Large intestine (tissue), 3 donors: Measurements from ENCODE around the gene DYRK2. TPM values are rescaled to one million over a fixed set of nuclear protein-coding genes. Genes with fewer than 3 reads are reported as not detected.

Experiments used
- DNase-seq, 2 donors: peaks; one replicate each; pipeline versions ENCODE4 v3.0.0 to v3.0.0-alpha.2; 2013
- H3K27ac ChIP-seq: one replicate; pipeline ENCODE4 v1.5.1; 2013; ENCODE audit warnings: low read length
- H3K27me3 ChIP-seq: 2 replicates; pipeline ENCODE4 v1.6.1; 2013; ENCODE audit warnings: low read length; ENCODE audit not compliant: control insufficient read depth, insufficient read depth
- H3K36me3 ChIP-seq: 2 replicates; pipeline ENCODE4 v1.6.1; 2013; ENCODE audit warnings: low read length; ENCODE audit not compliant: control insufficient read depth, insufficient read depth
- H3K4me1 ChIP-seq: one replicate; pipeline ENCODE4 v1.6.1; 2013; ENCODE audit warnings: low read length; ENCODE audit not compliant: control insufficient read depth, insufficient read depth
- H3K4me3 ChIP-seq: one replicate; pipeline ENCODE4 v1.5.1; 2013; ENCODE audit warnings: low read length
- H3K9me3 ChIP-seq: one replicate; pipeline ENCODE4 v1.6.1; 2013; ENCODE audit warnings: mild to moderate bottlenecking, low read depth, low read length, moderate library complexity; ENCODE audit not compliant: control insufficient read depth
- WGBS: methylation state at CpG from one replicate; pipeline ENCODE4 v1.1.5; 2013; ENCODE audit warnings: low lambda C conversion rate; ENCODE audit not compliant: insufficient coverage; 5-methylcytosine and 5-hydroxymethylcytosine counted together
- polyA plus RNA-seq: library from polyadenylated mRNA; unstranded; fragments of 120-200 nt; gene quantifications from one replicate; pipeline ENCODE4 v1.2.1, GENCODE V29; 2013

Gene DYRK2
- polyA plus RNA-seq, 1 donor = 62.7 TPM

- no peak overlapping the region for H3K27ac ChIP-seq
- no peaks in the 10 kb centered on the region for H3K36me3 ChIP-seq
- no peaks in the 10 kb centered on the region for H3K27me3 ChIP-seq
- DNase-seq = no peak
- H3K9me3 ChIP-seq = no peaks in the 10 kb centered on the region
- no peak overlapping the region for H3K4me3 ChIP-seq
- no peaks in the 10 kb centered on the region for H3K4me1 ChIP-seq
- WGBS = 83% methylated on average over 2 of the region's 6 CpGs
These were observed 50.4 kb downstream of the DYRK2 start for GRCh38 chr12:67698672-67699581.

- no peaks in the 10 kb centered on the region for H3K36me3 ChIP-seq
- H3K4me3 ChIP-seq = no peak overlapping the region
- H3K4me1 ChIP-seq = no peaks in the 10 kb centered on the region
- no peak overlapping the region for H3K27ac ChIP-seq
- H3K9me3 ChIP-seq = no peaks in the 10 kb centered on the region
- WGBS = no CpG with 5 or more reads among the region's 2 CpGs
- no peaks in the 10 kb centered on the region for H3K27me3 ChIP-seq
- no peak for DNase-seq
These were observed 52.6 kb downstream of the DYRK2 start for GRCh38 chr12:67701121-67701520.

GRCh38 chr12:67702136-67702535 is 53.6 kb downstream of the DYRK2 start:
- DNase-seq = no peak
- no CpG with 5 or more reads among the region's 1 CpG for WGBS
- H3K27ac ChIP-seq = no peak overlapping the region

GRCh38 chr12:67704071-67704470 is 55.5 kb downstream of the DYRK2 start:
- Histone ChIP-seq H3K27ac (no peak overlapping the region), H3K27me3 (no peaks in the 10 kb centered on the region), H3K4me3 (no peak overlapping the region), H3K9me3 (no peaks in the 10 kb centered on the region), H3K36me3 (no peaks in the 10 kb centered on the region), H3K4me1 (peaks cover 2% of the 10 kb centered on the region)
- WGBS = no CpG with 5 or more reads among the region's 4 CpGs
- no peak for DNase-seq

More at GRCh38 chr12:67702136-67702535, 53.6 kb downstream of the DYRK2 start:
- Histone ChIP-seq H3K4me3 (no peak overlapping the region), H3K27me3 (no peaks in the 10 kb centered on the region), H3K4me1 (peaks cover 2% of the 10 kb centered on the region), H3K9me3 (no peaks in the 10 kb centered on the region), H3K36me3 (no peaks in the 10 kb centered on the region)

- WGBS = 61% methylated on average over 4 of the region's 6 CpGs
- no peaks in the 10 kb centered on the region for H3K27me3 ChIP-seq
- no peak overlapping the region for H3K27ac ChIP-seq
- DNase-seq = no peak
- H3K4me3 ChIP-seq = no peak overlapping the region
- peaks cover 15% of the 10 kb centered on the region for H3K4me1 ChIP-seq
- H3K36me3 ChIP-seq = no peaks in the 10 kb centered on the region
- H3K9me3 ChIP-seq = no peaks in the 10 kb centered on the region
These were observed 57.1 kb downstream of the DYRK2 start for GRCh38 chr12:67705394-67706370.

GRCh38 chr12:67709367-67709954 is 60.9 kb downstream of the DYRK2 start:
- peak overlapping the region; percentile 96 for H3K27ac ChIP-seq
- H3K4me3 ChIP-seq = no peak overlapping the region

GRCh38 chr12:67710582-67710981 is 62.0 kb downstream of the DYRK2 start:
- Histone ChIP-seq H3K9me3 (no peaks in the 10 kb centered on the region), H3K27ac (peak overlapping the region; percentile 96), H3K36me3 (no peaks in the 10 kb centered on the region), H3K4me3 (peak overlapping the region; percentile 8), H3K4me1 (peaks cover 20% of the 10 kb centered on the region), H3K27me3 (no peaks in the 10 kb centered on the region)
- 20% methylated on average over 1 of the region's 3 CpGs for WGBS
- peak; percentile 95 to 98 for DNase-seq

More at GRCh38 chr12:67709367-67709954, 60.9 kb downstream of the DYRK2 start:
- Histone ChIP-seq H3K9me3 (no peaks in the 10 kb centered on the region), H3K36me3 (no peaks in the 10 kb centered on the region), H3K4me1 (peaks cover 20% of the 10 kb centered on the region), H3K27me3 (no peaks in the 10 kb centered on the region)
- no CpG with 5 or more reads among the region's 4 CpGs for WGBS
- DNase-seq = no peak

GRCh38 chr12:67712011-67712410 is 63.5 kb downstream of the DYRK2 start:
- Histone ChIP-seq H3K4me1 (peaks cover 18% of the 10 kb centered on the region), H3K4me3 (no peak overlapping the region), H3K27ac (no peak overlapping the region), H3K36me3 (no peaks in the 10 kb centered on the region), H3K27me3 (no peaks in the 10 kb centered on the region), H3K9me3 (no peaks in the 10 kb centered on the region)
- WGBS = no CpG with 5 or more reads among the region's 1 CpG
- DNase-seq = no peak

GRCh38 chr12:67714648-67715047 is 66.1 kb downstream of the DYRK2 start:
- H3K27ac ChIP-seq = no peak overlapping the region
- peaks cover 13% of the 10 kb centered on the region for H3K4me1 ChIP-seq
- peaks cover 3% of the 10 kb centered on the region for H3K9me3 ChIP-seq
- DNase-seq = no peak
- H3K4me3 ChIP-seq = no peak overlapping the region
- 40% methylated on average over 1 of the region's 1 CpG for WGBS
- H3K27me3 ChIP-seq = no peaks in the 10 kb centered on the region
- no peaks in the 10 kb centered on the region for H3K36me3 ChIP-seq
